Subcutaneous abdominal adipose tissue (tissue), 5 donors: Measurements from ENCODE around the gene GLI3.

Experiments
- H3K27ac ChIP-seq: one replicate; pipeline ENCODE4 v1.7.0; 2013; ENCODE audit warnings: low read depth, mild to moderate bottlenecking, inconsistent platforms, low read length, moderate library complexity
- H3K27me3 ChIP-seq, 5 donors: one replicate each; pipeline ENCODE4 v1.7.0; 2013; ENCODE audit warnings: low read length in 5 of 5, inconsistent platforms in 1 of 5; ENCODE audit not compliant: control insufficient read depth in 5 of 5, insufficient read depth in 4 of 5
- H3K36me3 ChIP-seq, 5 donors: one replicate each; pipeline ENCODE4 v1.7.0; 2013; ENCODE audit warnings: low read length in 5 of 5; ENCODE audit not compliant: control insufficient read depth in 5 of 5, insufficient read depth in 5 of 5
- H3K4me1 ChIP-seq, 5 donors: one replicate each; pipeline ENCODE4 v1.7.0; 2013; ENCODE audit warnings: low read length in 5 of 5, mild to moderate bottlenecking in 3 of 5, moderate library complexity in 1 of 5; ENCODE audit not compliant: control insufficient read depth in 5 of 5, insufficient read depth in 5 of 5
- H3K4me3 ChIP-seq, 5 donors: one replicate each; pipeline ENCODE4 v1.7.0; 2013; ENCODE audit warnings: low read length in 5 of 5, low read depth in 1 of 5
- H3K9ac ChIP-seq, 5 donors: one replicate each; pipeline ENCODE4 v1.7.0; 2013; ENCODE audit warnings: low read length in 5 of 5, mild to moderate bottlenecking in 4 of 5, moderate library complexity in 3 of 5
- H3K9me3 ChIP-seq, 5 donors: one replicate each; pipeline ENCODE4 v1.7.0; 2013; ENCODE audit warnings: low read length in 5 of 5; ENCODE audit not compliant: control insufficient read depth in 5 of 5
- donor health status: healthy.
- donor health status: healthy.
- donor health status: healthy.
- donor health status: healthy.
- donor health status: healthy.

The GLI3 gene

GRCh38 chr7:42012313-42012712 is 224.7 kb downstream of the GLI3 start:
- no peak overlapping the region for H3K27ac ChIP-seq

GRCh38 chr7:42011846-42012245 is 225.2 kb downstream of the GLI3 start:
- H3K9ac ChIP-seq: no peak overlapping the region
- H3K9me3 ChIP-seq: peaks cover 0 to 15% (median 5%) of the 10 kb centered on the region in 5 donors
- peaks cover 0 to 3% (median 0%) of the 10 kb centered on the region in 5 donors for H3K4me1 ChIP-seq
- no peak overlapping the region for H3K4me3 ChIP-seq
- H3K36me3 ChIP-seq: peaks cover 0 to 5% (median 0%) of the 10 kb centered on the region in 5 donors
- no peak overlapping the region for H3K27ac ChIP-seq
- no peaks in the 10 kb centered on the region for H3K27me3 ChIP-seq

More at GRCh38 chr7:42012313-42012712, 224.7 kb downstream of the GLI3 start:
- H3K4me1 ChIP-seq: peaks cover 0 to 3% (median 0%) of the 10 kb centered on the region in 5 donors
- H3K9ac ChIP-seq: no peak overlapping the region
- peaks cover 0 to 5% (median 0%) of the 10 kb centered on the region in 5 donors for H3K36me3 ChIP-seq
- no peak overlapping the region for H3K4me3 ChIP-seq
- H3K27me3 ChIP-seq: no peaks in the 10 kb centered on the region
- peaks cover 0 to 15% (median 5%) of the 10 kb centered on the region in 5 donors for H3K9me3 ChIP-seq

GRCh38 chr7:42010751-42011150 is 226.3 kb downstream of the GLI3 start:
- Histone ChIP-seq H3K4me3 (no peak overlapping the region), H3K9ac (no peak overlapping the region), H3K4me1 (peaks cover 0 to under 1% (median 0%) of the 10 kb centered on the region in 5 donors), H3K27me3 (no peaks in the 10 kb centered on the region), H3K27ac (no peak overlapping the region), H3K9me3 (peaks cover 0 to 15% (median 5%) of the 10 kb centered on the region in 5 donors), H3K36me3 (peaks cover 0 to 5% (median 0%) of the 10 kb centered on the region in 5 donors)

- H3K36me3 ChIP-seq: no peaks in the 10 kb centered on the region
- no peak overlapping the region for H3K27ac ChIP-seq
- H3K4me3 ChIP-seq: no peak overlapping the region
- no peaks in the 10 kb centered on the region for H3K4me1 ChIP-seq
- H3K27me3 ChIP-seq: no peaks in the 10 kb centered on the region
- H3K9me3 ChIP-seq: no peaks in the 10 kb centered on the region
- no peak overlapping the region for H3K9ac ChIP-seq
These were observed 230.1 kb downstream of the GLI3 start for GRCh38 chr7:42006801-42007513.

- no peaks in the 10 kb centered on the region for H3K9me3 ChIP-seq
- no peaks in the 10 kb centered on the region for H3K36me3 ChIP-seq
- no peak overlapping the region for H3K4me3 ChIP-seq
- no peaks in the 10 kb centered on the region for H3K4me1 ChIP-seq
- H3K9ac ChIP-seq: no peak overlapping the region
- no peak overlapping the region for H3K27ac ChIP-seq
- no peaks in the 10 kb centered on the region for H3K27me3 ChIP-seq
These were observed 234.4 kb downstream of the GLI3 start for GRCh38 chr7:42002654-42003053.

- no peak overlapping the region for H3K4me3 ChIP-seq
- no peaks in the 10 kb centered on the region for H3K9me3 ChIP-seq
- peaks cover 0 to 23% (median 12%) of the 10 kb centered on the region in 5 donors for H3K4me1 ChIP-seq
- no peak overlapping the region for H3K9ac ChIP-seq
- H3K27me3 ChIP-seq: no peaks in the 10 kb centered on the region
- no peak overlapping the region for H3K27ac ChIP-seq
- H3K36me3 ChIP-seq: no peaks in the 10 kb centered on the region
These were observed 237.2 kb downstream of the GLI3 start for GRCh38 chr7:41999736-42000283.

- Histone ChIP-seq H3K9ac (no peak overlapping the region), H3K27me3 (no peaks in the 10 kb centered on the region), H3K9me3 (no peaks in the 10 kb centered on the region), H3K36me3 (no peaks in the 10 kb centered on the region), H3K4me1 (peaks cover 0 to 40% (median 27%) of the 10 kb centered on the region in 5 donors), H3K4me3 (no peak overlapping the region), H3K27ac (no peak overlapping the region)
These were observed 239.0 kb downstream of the GLI3 start for GRCh38 chr7:41998041-41998440.

GRCh38 chr7:41997151-41997550 is 239.9 kb downstream of the GLI3 start:
- Histone ChIP-seq H3K4me3 (no peak overlapping the region), H3K9me3 (no peaks in the 10 kb centered on the region), H3K27me3 (no peaks in the 10 kb centered on the region), H3K9ac (no peak overlapping the region), H3K27ac (no peak overlapping the region), H3K36me3 (no peaks in the 10 kb centered on the region), H3K4me1 (peaks cover 0 to 42% (median 29%) of the 10 kb centered on the region in 5 donors)

- Histone ChIP-seq H3K9ac (no peak overlapping the region), H3K9me3 (no peaks in the 10 kb centered on the region), H3K4me3 (no peak overlapping the region), H3K27ac (peak overlapping the region; percentile 32), H3K27me3 (no peaks in the 10 kb centered on the region), H3K4me1 (peaks cover 0 to 42% (median 29%) of the 10 kb centered on the region in 5 donors), H3K36me3 (no peaks in the 10 kb centered on the region)
These were observed 240.5 kb downstream of the GLI3 start for GRCh38 chr7:41996381-41997035.

GRCh38 chr7:41995632-41996271 is 241.3 kb downstream of the GLI3 start:
- Histone ChIP-seq H3K4me1 (peaks cover 3 to 46% (median 32%) of the 10 kb centered on the region in 5 donors), H3K9me3 (no peaks in the 10 kb centered on the region), H3K27ac (peak overlapping the region; percentile 32), H3K27me3 (no peaks in the 10 kb centered on the region), H3K9ac (no peak overlapping the region), H3K36me3 (no peaks in the 10 kb centered on the region), H3K4me3 (no peak overlapping the region)
